SJCRH30 (cell line): ENCODE data around the gene IFI35. TPM values are rescaled to one million over a fixed set of nuclear protein-coding genes. Genes with fewer than 3 reads are reported as not detected.

Experiments
- DNase-seq, 2 experiments: peaks; one replicate each; pipeline ENCODE4 v3.0.0-alpha.2; 2015 to 2020
- H3K27ac ChIP-seq: fragments of 250-450 bp; sonication (Bioruptor Pico); 2 replicates; pipeline ENCODE4 v1.5.1; 2020; ENCODE audit warnings: mild to moderate bottlenecking, moderate library complexity
- H3K27me3 ChIP-seq: fragments of 250-450 bp; sonication (Bioruptor Pico); 2 replicates; pipeline ENCODE4 v1.5.1; 2020; ENCODE audit warnings: mild to moderate bottlenecking, moderate library complexity
- H3K36me3 ChIP-seq: fragments of 250-450 bp; sonication (Bioruptor Pico); 2 replicates; pipeline ENCODE4 v1.5.1; 2020; ENCODE audit warnings: mild to moderate bottlenecking, moderate library complexity
- H3K4me1 ChIP-seq: fragments of 250-450 bp; sonication (Bioruptor Pico); 2 replicates; pipeline ENCODE4 v1.5.1; 2020; ENCODE audit warnings: mild to moderate bottlenecking, moderate library complexity
- H3K4me3 ChIP-seq: fragments of 250-450 bp; sonication (Bioruptor Pico); 2 replicates; pipeline ENCODE4 v1.5.1; 2020; ENCODE audit warnings: mild to moderate bottlenecking, moderate library complexity
- H3K9me3 ChIP-seq: fragments of 250-450 bp; sonication (Bioruptor Pico); replicated peaks from 2 replicates; pipeline ENCODE4 v1.5.1; 2020; ENCODE audit warnings: mild to moderate bottlenecking, moderate library complexity
- total RNA-seq: library from RNA; depleted of rRNA; stranded (reverse); fragments of >200 nt; shearing (Covaris generic); gene quantifications from 2 replicates; pipeline ENCODE4 v1.2.3, GENCODE V29; 2014

IFI35 gene
- total RNA-seq, 1 experiment from 2014 or later = not detected

- H3K36me3 ChIP-seq = no peaks in the 10 kb centered on the region; the same call in 1 of the 2 replicates
- DNase-seq = no peak
- no peak overlapping the region for H3K27ac ChIP-seq
- no peaks in the 10 kb centered on the region for H3K4me1 ChIP-seq
- H3K27me3 ChIP-seq = no peaks in the 10 kb centered on the region
- no peaks in the 10 kb centered on the region for H3K9me3 ChIP-seq
- no peak overlapping the region for H3K4me3 ChIP-seq
These were observed 7.5 kb downstream of the IFI35 start for GRCh38 chr17:43014020-43014648.

GRCh38 chr17:43014649-43015542, 8.3 kb downstream of the IFI35 start:
- H3K4me1 ChIP-seq = no peaks in the 10 kb centered on the region

GRCh38 chr17:43015579-43015978, 9.0 kb downstream of the IFI35 start:
- no peak overlapping the region for H3K27ac ChIP-seq
- H3K27me3 ChIP-seq = no peaks in the 10 kb centered on the region
- H3K4me1 ChIP-seq = no peaks in the 10 kb centered on the region
- H3K36me3 ChIP-seq = no peaks in the 10 kb centered on the region; the same call in 1 of the 2 replicates
- no peaks in the 10 kb centered on the region for H3K9me3 ChIP-seq
- H3K4me3 ChIP-seq = no peak overlapping the region
- DNase-seq = no peak

More at GRCh38 chr17:43014649-43015542, 8.3 kb downstream of the IFI35 start:
- Histone ChIP-seq H3K27ac (no peak overlapping the region), H3K27me3 (no peaks in the 10 kb centered on the region), H3K36me3 (no peaks in the 10 kb centered on the region; the same call in 1 of the 2 replicates), H3K9me3 (no peaks in the 10 kb centered on the region), H3K4me3 (no peak overlapping the region)
- no peak for DNase-seq

GRCh38 chr17:43016216-43016615, 9.6 kb downstream of the IFI35 start:
- DNase-seq = no peak
- Histone ChIP-seq H3K4me3 (no peak overlapping the region), H3K36me3 (no peaks in the 10 kb centered on the region; the same call in 1 of the 2 replicates), H3K27me3 (no peaks in the 10 kb centered on the region), H3K4me1 (no peaks in the 10 kb centered on the region), H3K27ac (no peak overlapping the region), H3K9me3 (no peaks in the 10 kb centered on the region)

- Histone ChIP-seq H3K4me3 (no peak overlapping the region), H3K27ac (no peak overlapping the region), H3K4me1 (no peaks in the 10 kb centered on the region), H3K27me3 (no peaks in the 10 kb centered on the region), H3K9me3 (no peaks in the 10 kb centered on the region), H3K36me3 (no peaks in the 10 kb centered on the region; the same call in 1 of the 2 replicates)
- peak in 1 of 2 experiments; percentile 31 for DNase-seq
These were observed 11.6 kb downstream of the IFI35 start for GRCh38 chr17:43018008-43018853.

GRCh38 chr17:43018932-43019331, 12.3 kb downstream of the IFI35 start:
- Histone ChIP-seq H3K9me3 (no peaks in the 10 kb centered on the region), H3K36me3 (no peaks in the 10 kb centered on the region; the same call in 1 of the 2 replicates), H3K4me3 (no peak overlapping the region), H3K27me3 (no peaks in the 10 kb centered on the region), H3K4me1 (no peaks in the 10 kb centered on the region), H3K27ac (no peak overlapping the region)
- no peak for DNase-seq

- no peak overlapping the region for H3K4me3 ChIP-seq
- no peaks in the 10 kb centered on the region for H3K27me3 ChIP-seq
- DNase-seq = no peak
- no peaks in the 10 kb centered on the region for H3K9me3 ChIP-seq
- H3K36me3 ChIP-seq = no peaks in the 10 kb centered on the region; the same call in 1 of the 2 replicates
- H3K27ac ChIP-seq = no peak overlapping the region
- no peaks in the 10 kb centered on the region for H3K4me1 ChIP-seq
These were observed 12.8 kb downstream of the IFI35 start for GRCh38 chr17:43019418-43019817.

- no peaks in the 10 kb centered on the region for H3K27me3 ChIP-seq
- H3K36me3 ChIP-seq = no peaks in the 10 kb centered on the region; the same call in 1 of the 2 replicates
- no peak overlapping the region for H3K27ac ChIP-seq
- no peak for DNase-seq
- H3K4me1 ChIP-seq = no peaks in the 10 kb centered on the region
- H3K9me3 ChIP-seq = no peaks in the 10 kb centered on the region
- no peak overlapping the region for H3K4me3 ChIP-seq
These were observed 13.5 kb downstream of the IFI35 start for GRCh38 chr17:43020030-43020621.

- H3K36me3 ChIP-seq = no peaks in the 10 kb centered on the region; the same call in 1 of the 2 replicates
- H3K9me3 ChIP-seq = no peaks in the 10 kb centered on the region
- no peaks in the 10 kb centered on the region for H3K4me1 ChIP-seq
- peak overlapping the region; percentile 45 for H3K27ac ChIP-seq
- H3K4me3 ChIP-seq = peak overlapping the region; percentile 70
- H3K27me3 ChIP-seq = no peaks in the 10 kb centered on the region
- peak; percentile 46 to 51 for DNase-seq
These were observed 14.5 kb downstream of the IFI35 start for GRCh38 chr17:43020789-43021740.

- Histone ChIP-seq H3K4me1 (no peaks in the 10 kb centered on the region), H3K27me3 (no peaks in the 10 kb centered on the region), H3K36me3 (no peaks in the 10 kb centered on the region; the same call in 1 of the 2 replicates), H3K4me3 (peak within 1 kb of the TSS; percentile 70), H3K27ac (peak within 1 kb of the TSS; percentile 45), H3K9me3 (no peaks in the 10 kb centered on the region)
- DNase-seq = peak; percentile 82 to 90
These were observed 15.3 kb downstream of the IFI35 start, which contains the start of gene VAT1 for GRCh38 chr17:43021741-43022512. Gene VAT1, minus strand, starts transcription at chr17:43022385. Its CDS starts 63 bp downstream, at chr17:43022322.

GRCh38 chr17:43024407-43025289, 18.1 kb downstream of the IFI35 start, which contains the start of gene RND2:
Gene RND2, plus strand, starts transcription at chr17:43025231. Its CDS starts 117 bp downstream, at chr17:43025348.
- Histone ChIP-seq H3K27ac (no peak within 1 kb of the TSS), H3K27me3 (peaks cover 5% of the 10 kb centered on the region; the same call in 1 of the 2 replicates), H3K36me3 (no peaks in the 10 kb centered on the region), H3K9me3 (no peaks in the 10 kb centered on the region), H3K4me1 (peaks cover 5% of the 10 kb centered on the region), H3K4me3 (peak within 1 kb of the TSS; percentile 59)
- peak; percentile 98 to 99 for DNase-seq

GRCh38 chr17:43025290-43025657, 18.7 kb downstream of the IFI35 start:
- H3K4me1 ChIP-seq = peaks cover 9% of the 10 kb centered on the region
- H3K27me3 ChIP-seq = peaks cover 5% of the 10 kb centered on the region; the same call in 1 of the 2 replicates
- no peaks in the 10 kb centered on the region for H3K36me3 ChIP-seq
- no peak overlapping the region for H3K27ac ChIP-seq
- no peaks in the 10 kb centered on the region for H3K9me3 ChIP-seq
- H3K4me3 ChIP-seq = peak overlapping the region; percentile 59
- no peak for DNase-seq
